Renal cortex interstitium (tissue), 11 donors: Measurements from ENCODE around the gene CELF5. TPM values are rescaled to one million over a fixed set of nuclear protein-coding genes. Genes with fewer than 3 reads are reported as not detected.

Experiments used
- DNase-seq, 11 donors: peaks; one replicate each; pipeline ENCODE4 v3.0.0-alpha.2; 2013; ENCODE audit warnings: low read depth in 9 of 11, low spot score in 4 of 11; ENCODE audit errors: extremely low read depth in 1 of 11
- polyA plus RNA-seq, 3 donors: library from polyadenylated mRNA; unstranded; fragments of 120-200 nt; gene quantifications; one replicate each; pipeline ENCODE4 v1.2.1, GENCODE V29; 2013; ENCODE audit not compliant: insufficient read length in 3 of 3

Gene CELF5
- polyA plus RNA-seq, 3 donors, result 0.75 to 1.7 (median 0.82) TPM

DNA sequence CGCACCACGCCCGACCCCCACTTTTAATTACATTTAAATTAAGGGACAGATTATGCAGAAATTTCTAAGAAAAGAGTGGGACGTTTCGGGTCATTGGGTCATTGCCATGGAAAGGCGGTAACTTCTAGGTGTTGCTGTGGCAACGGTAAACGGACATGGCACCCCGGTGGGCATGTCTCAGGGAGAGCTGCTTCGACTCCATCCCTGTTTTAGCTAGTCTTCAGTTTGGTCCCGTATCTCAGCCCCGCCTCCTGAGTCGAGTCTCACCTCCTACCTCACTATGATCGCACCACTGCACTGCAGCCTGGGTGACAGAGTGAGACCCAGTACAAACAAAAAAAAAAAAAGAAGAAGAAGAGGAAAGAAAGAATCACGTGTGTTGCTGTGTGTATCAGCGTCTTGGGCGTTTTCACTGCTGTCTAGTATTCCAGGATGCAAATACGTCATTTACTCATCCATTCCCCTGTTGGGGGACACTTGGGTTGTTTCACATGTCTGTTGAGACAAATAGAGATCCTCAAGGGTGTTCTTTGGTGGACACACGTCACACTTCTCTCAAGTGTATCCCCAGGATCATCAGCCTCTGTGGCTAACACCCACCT is 41.7 kb downstream of the CELF5 start:
- DNase-seq, result no peak

DNA sequence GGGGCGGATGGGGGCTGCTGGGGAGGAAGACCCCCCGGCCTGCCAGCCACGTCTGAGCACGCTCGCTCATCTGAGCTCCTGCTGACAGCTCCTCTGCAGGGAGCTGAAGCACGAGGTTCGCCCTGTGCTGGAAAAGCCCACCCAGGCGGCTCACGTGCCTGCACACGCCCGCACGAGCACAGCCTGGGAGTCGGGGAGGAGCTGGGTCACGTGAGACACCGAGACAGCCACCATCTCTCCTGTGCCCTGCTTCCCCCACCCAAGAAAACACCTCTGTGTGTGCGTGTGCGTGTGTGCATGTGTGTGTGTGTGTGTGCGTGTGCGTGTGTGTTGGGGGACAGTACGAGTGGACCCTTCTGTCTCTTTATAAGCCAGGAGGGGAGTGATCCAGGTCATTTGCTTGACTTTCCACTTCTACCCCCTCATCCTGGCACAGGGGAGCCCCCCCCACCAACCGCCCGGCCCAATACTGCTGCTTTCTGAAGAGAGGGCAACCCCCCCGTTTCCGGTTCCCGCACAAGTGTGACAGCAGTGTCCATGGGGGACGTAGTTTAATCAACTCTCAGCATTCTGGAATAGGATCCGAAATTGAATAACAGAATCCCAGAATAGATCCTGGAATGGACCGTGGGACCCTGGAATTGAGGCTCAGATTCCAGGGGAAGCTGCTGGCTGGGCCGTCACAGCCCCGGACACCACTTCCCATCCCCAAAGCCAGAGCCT is 42.5 kb downstream of the CELF5 start:
- DNase-seq, result no peak

DNA sequence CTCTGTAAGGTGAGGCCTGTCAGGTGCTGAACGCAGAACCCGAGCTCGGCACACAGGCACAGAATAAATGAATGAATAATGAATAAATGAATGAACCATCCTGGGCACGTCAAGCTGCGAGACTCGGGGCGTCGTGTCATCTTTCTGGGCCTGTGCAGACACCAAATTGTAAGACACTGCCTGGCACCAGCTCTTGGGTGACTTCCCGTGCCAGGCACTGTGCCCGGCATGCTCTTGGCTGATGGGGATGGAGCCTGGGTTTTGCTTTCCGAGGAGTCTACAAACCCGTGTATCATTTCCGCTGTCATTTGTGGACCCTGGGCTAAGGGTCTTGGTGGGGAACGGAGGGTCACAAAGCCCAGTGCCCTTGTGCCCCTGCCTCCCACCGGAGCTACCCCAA is 43.9 kb downstream of the CELF5 start:
- DNase-seq, result no peak

DNA sequence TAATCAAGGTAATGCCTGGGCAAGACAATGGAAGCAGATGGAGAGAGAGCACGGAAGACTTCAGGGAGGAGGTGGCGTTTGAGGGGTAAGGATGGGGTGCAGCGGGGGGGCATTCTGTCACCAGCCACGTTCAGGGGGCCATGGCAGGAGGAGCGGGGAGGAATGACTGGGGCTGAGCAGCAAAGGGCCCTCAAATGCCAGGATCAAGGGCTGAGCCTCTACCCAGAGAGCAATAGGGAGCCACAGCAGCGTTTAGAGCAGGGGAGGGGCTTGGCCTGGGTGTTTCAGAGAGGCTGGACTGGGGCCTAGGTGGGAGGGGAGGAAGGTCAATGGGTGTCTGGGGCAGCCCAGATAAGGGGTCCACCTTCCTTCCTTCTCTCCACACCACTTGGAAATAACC is 44.3 kb downstream of the CELF5 start:
- no peak for DNase-seq

DNA sequence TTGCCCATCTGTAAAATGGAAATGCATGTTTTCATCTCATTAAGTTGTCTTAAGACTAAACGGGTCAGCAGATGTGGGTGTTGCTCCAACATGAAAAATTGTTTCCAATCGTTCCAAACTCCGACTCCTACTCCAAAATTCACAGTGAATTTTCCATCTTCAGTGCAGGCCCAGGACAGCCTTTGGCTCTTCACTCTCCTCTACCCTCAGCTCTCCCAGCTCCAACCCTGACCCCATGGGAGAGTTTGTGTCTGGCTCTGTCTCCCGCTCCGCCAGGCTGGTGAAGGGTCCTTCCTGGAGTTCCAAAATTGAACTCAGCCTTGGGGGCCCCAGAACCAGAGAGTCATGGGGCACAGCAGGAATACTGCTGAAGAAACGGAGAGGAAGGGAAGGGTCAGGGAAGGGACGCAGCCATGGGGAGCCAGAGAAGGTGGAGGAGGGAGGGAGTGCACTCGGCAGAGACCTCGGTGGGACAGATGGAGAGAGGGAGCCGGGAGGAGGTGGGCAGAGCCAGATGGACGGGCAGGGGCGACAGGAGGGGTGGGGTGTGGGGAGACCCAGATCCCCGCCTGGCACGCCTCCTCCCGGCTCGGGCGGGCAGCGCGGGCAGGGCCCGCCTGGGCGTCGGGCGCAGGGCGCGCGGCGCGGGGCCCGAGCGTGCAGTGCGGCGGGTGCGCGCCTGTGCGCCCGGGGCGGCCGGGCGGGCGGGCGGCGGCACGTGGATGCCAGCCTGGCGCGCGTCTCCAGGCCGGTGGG is 45.6 kb downstream of the CELF5 start:
- no peak for DNase-seq

DNA sequence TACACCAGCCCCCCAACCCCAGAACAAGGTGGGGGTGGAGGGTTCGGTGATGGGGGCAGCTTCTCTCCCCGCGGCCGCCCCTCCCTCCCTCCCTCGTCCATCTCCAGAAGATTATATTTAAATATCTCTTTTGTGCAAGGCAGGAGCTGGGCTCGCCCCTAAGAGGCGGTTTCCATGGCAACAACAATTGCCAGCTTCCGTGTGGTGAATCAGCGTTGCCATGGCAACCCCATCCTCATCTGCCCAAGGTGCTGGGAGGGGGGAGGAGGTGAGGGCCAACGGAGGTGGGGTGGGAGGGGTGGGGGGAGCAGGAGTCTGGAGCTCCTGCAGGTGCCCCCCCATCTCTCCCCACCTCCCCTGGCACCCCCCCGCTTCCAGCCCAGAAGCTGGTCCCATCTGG is 46.4 kb downstream of the CELF5 start:
- no peak for DNase-seq

DNA sequence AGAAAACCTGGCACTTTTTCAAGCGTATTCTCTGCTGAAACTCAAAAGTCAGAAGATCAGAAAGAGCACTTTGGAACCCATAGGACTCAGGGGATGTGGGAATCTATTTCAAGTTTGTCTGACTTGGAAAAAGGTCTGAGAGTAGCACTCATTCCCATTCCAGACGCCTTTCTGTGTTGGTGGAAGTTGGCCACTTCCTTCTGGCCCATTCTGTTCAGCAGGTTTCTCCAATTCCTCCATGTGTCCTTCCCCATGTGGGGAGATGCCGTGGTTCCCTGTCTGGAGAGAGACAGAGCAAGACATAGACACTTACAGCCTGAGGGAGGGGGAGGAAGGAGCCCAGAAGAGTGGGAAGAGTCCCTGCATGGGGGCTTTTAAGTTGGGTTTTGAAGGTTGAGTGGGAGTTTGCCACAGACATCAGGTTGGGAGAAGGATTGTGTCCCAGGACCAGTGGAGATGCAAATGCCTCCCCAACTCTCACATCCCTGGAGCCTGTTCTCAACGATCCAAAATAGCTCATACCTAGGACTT is 48.0 kb downstream of the CELF5 start:
- no peak for DNase-seq

DNA sequence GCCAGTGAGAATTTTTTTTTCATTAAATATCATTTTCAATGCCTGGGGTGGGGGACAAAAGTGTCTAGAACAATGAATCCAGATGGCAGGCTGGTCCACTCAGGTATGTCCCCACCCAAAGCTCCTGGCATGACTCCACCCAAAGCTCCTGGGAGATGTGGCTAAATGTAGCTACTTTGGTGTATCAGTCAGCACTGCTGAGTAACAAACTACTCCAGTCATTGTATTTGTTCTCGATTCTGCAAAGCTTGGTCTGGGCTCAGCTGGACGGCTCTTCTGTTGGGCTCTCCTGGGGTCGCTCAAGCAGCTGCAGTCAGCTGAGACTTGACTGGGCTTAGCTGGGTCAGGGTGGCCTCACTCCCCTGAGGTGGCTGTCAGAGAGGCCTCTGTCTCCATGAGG is 48.5 kb downstream of the CELF5 start:
- DNase-seq, result no peak

DNA sequence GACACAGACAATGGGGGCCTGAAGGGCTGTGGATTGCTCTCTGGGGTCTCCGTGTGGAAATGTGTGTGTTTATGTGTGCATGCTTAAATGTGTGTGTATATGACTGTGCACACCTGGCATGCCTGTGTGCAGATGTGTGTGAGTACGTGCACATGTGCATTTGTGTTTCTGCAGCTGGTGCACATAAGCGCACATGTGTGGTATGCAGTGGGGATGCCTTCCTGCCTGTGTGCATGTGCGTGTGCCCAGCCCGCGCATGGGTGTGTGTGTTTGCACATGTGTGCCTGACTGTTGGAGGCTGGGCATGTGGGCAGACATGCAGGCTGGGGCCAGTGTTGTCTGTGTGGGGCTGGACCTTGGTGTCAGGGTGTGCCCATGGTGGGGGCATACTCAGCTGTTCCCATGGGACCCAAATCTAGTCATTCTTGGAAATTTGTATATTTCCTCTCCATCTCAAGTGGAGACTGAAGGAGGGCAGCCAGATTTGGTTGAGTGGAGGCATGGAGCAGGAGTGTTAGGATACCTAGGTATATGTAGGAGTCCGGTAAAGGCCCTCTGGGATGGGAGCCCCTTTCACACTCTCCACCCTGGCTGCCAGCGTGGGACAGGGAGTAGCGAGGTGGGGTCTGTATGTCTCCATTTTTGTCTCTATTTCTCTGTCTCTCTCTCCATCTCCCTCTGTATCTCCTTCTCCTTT is 49.9 kb downstream of the CELF5 start:
- DNase-seq, result no peak

DNA sequence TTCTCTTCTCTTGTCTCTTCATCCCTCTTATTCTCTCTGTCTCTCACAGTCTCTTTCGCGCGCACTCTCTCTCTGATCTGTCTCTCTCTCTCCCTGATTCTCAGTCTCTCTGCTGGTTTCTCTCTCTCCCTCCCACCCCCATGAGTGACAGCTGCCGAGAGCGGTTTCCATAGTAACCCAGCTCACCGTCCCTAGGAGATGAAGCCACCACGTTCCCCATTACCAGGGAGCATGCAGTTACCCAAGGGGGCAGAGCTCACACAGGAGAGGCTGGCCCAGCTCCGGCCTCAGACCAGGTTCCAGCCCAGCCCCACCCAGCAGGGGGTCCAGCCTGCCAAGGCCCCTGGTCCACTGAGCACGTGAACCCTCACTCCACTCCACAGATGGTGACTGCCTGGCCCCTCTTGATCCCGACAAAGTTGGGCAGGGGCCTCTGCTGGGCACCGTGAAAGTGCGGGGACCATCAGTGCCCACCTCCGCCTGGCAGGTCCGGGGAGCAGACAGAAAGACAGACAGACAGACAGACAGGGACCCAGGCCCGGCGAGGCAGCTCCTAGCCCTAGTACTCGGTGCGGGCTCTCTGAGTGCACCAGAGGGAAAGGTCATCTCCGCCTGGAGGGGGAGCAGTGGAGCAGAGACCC is 50.6 kb downstream of the CELF5 start:
- DNase-seq, result no peak

DNA sequence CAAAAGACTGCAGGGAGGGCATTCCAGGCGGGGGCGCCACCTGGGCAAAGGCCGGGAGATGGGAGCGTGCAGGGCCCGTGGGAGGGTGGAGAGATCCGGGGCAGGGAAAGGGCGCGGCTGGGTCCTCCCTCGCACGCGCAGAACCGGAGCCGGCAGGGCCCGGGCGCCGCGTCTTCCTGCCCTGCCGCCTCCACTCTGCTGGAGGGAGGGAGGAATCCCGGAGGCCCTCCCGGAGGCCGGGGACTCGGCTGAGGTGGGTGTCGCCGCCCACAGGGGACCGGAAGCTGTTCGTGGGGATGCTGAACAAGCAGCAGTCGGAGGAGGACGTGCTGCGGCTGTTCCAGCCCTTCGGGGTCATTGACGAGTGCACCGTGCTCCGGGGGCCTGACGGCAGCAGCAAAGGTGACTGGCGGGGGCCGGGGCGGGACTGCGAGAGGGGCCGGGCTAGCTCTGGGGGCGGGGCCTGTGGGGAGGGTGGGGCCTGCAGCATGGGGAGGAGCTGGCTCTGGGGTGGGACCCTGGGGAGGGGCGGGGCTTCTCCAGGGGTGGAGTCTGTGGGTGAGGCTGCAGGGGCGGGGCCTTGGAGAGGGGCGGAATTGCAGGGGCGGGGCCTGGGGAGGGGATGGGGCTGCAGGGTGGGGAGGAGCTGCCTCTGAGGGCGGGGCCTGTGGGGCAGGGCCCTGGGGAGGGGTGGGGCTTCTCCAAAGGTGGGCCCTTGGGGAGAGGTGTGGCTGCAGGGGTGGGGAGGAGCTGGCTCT is 51.3 kb downstream of the CELF5 start:
- peak in 2 of 11 donors; percentile 13 to 26 for DNase-seq

DNA sequence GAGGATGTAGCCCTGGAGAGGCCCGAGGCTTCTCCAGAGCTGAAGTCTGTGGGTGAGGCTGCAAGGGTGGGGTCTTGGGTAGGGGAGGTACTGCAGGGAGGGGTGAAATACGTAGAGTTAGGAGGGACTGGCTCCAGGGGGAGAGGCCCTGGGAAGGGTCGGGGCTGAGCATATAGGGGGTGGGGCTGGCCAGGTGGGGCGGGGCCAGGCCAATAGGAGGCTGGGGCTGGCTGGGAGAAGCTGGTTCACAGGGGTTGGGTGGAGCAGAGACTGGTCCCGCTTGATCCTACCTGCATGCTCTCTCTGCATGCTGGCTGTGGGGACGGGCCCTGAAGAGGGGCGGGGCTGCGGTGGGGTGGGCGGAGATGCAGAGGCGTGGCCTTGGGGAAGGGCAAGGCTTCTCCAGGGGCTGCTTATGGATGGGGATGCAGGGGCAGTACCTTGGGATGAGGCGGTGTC is 51.9 kb downstream of the CELF5 start:
- peak in 2 of 11 donors; percentile 12 to 16 for DNase-seq

DNA sequence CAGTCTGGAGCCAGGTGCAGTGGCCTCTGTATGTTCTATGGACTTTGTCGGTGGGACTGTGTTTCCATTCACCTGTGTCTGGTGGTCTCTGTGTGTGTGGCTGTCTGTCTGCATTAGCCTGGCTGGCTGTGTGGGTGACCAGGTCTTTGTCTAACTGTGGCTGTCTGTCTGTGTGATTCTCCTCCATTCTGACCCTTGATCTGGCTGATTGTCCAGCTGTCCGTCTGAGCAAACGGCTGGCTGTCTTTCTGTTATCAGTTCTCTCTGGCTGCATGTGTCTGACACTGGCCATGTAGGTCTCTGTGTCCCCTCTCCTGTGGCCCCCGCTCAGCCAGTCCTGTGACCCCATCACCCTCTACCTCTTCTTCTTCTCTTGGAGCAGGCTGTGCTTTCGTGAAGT is 53.2 kb downstream of the CELF5 start:
- DNase-seq, result no peak

DNA sequence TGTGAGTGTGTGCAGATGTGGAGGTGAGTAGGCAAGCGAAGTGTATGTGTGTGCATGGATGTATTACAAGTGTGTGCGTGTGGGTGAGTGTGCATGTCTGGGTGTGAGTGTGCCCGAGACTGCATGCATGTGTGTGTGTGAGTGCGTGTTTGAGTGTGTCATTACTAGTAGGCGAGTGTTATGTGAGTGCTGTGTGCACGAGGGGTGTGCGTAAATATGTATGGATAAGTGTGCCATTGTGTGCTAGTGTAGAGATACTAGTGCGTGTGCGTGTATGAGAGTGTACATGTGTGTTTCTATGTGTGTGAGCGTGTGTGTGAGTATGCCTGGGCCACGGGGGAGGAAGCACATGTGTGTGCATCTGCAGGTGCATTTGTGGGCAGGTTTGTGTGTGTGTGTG is 53.8 kb downstream of the CELF5 start:
- no peak for DNase-seq

DNA sequence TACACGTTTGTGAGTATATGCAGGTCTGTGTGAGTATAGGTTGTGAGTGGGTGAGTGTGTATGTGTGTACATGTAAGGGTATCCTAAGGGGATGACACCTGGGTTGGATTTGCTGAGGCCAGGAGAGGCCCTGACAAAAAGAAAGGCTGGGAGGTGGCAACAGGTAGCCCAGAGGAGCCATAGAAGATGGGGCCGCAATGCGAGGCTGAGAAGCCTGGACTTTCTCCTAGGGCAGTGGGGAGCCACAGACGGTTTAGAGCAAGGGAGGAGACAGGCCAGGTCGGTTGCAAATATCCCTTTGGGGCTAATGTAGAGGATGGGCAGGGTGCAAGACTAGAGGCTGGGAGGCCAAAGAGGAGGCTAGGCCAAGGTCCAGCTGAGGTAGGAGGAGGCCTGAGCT is 54.3 kb downstream of the CELF5 start:
- DNase-seq, result no peak

DNA sequence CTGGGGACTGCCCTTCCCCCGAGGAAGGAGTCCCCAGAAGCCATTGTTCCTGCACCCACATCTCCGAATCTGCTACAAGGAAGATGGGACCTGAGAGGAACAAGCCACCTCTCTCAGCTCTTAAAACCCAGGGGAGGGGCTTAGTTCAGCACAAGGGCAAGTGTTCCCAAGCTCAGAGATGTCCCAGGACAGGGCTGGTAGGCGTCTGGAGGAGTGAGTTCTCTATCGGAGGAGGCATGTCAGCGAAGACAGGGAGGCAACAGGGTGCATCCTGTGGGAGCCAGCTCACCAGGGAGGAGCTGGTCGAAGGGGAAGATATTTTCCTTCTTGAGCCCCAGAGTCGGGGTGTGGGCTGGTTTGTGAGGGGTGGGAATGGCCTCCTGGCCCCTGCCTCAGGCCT is 54.8 kb downstream of the CELF5 start:
- no peak for DNase-seq

DNA sequence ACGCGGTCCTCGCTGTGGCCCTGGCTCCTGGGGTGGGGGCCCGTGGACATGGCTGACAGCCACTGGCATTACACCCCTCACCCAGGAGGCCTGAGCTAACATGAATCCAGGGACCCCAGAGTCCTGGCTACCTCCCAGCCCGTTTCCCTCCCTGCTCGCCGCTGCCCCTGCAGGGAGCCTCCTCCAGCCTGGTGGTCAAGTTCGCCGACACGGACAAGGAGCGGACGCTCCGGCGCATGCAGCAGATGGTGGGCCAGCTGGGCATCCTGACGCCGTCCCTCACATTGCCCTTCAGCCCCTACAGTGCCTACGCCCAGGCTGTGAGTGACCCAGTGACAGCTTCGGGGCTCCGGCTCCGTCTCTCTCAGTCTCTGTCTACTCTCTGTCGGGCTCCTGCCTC is 56.6 kb downstream of the CELF5 start:
- no peak for DNase-seq

DNA sequence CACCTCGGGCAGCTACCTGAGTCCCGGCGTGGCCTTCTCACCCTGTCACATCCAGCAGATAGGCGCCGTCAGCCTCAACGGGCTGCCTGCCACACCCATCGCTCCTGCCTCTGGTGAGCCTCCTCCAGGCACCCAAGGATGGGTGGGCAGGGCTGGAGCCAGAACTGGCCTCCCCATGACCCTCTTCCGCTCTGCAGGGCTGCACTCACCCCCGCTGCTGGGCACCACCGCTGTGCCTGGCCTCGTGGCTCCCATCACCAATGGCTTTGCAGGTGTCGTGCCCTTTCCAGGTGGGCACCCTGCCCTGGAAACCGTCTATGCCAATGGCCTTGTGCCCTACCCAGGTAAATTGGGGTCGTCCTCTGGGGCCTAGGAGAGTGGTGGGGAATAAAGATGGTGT is 57.7 kb downstream of the CELF5 start:
- DNase-seq, result no peak
